HG02840 (cell line): ENCODE results near the gene INPP4B.

Experiments
- ATAC-seq: cut with Tn5 transposase; IDR thresholded peaks from one replicate; pipeline ENCODE4 v1.9.1; 2021; ENCODE audit warnings: mild to moderate bottlenecking, moderate library complexity, moderate number of reproducible peaks; ENCODE audit not compliant: unreplicated experiment, low FRiP score

Gene INPP4B

DNA sequence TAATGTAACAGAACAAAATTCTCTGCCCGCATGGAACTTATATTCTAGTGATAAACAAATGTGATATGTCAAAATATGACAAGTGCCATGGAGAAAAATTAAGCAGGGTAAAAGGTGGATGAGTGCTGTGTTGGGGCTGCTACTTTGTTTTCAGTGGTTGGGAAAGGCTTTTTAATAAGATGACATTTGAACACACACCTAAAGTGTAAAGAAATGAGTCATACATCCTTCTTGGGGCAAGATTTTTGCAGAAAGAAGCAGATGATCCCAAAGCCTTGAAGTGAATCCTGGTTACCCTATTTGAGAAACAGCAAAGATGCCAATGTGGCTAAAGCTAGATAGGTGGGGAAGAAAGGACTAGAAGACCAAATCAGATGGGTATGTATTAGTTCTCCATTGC is 564.1 kb downstream of the INPP4B start:
- no peak for ATAC-seq

DNA sequence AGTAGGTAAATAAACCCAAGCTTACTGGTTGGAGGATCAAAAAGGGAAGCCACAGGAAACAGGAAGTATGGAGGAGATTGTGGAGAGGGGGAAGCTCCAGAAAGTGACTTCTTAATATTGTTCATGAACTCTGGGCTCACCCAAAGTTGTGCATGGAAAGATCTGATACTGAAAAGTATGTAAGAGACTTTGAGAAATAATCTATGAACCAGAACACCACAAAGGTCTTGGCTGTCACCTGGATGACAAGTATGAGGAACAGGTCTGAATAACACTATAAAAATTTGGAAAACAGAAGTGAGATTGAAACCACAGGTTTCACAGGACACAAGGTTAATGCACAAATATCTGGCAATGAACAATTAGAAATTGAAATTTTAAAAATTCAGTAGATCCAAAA is 567.4 kb downstream of the INPP4B start:
- no peak for ATAC-seq

DNA sequence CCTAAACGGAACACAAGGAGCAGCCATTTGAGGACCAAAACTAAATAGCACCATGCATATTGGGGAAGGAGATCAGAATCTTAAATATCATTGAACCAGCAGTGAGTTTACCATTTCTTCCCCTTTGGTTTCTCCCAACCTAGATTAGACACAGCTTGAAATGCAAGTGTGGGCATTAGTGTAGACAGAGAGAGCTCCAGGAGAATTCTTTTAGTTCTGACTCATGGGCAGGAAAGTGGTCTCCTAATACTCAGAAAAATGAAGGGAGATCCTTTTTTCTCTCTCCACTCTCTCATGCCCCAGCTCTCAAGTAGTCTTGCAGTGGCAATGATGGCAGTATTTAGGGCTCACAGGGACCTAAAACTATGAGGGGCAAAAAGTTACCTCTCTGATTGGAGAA is 567.9 kb downstream of the INPP4B start:
- no peak for ATAC-seq

DNA sequence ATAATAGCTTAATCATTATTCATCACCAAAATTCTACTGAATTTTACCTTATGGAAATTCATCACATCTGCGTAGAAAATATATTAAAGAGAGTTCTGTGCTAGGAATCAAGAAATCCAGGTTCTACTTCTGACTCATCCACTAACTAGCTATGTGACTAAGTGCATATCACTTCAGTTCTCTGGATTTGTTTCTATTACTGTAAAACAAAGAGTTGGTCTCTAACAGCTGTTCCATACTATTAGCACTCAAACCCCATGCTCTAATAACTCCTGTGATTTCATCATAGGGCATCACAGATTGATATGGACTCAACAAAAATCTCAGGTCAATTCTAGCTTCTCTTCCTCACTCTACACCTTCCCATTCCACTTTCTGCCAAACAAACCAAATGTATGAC is 572.0 kb downstream of the INPP4B start:
- no peak for ATAC-seq

DNA sequence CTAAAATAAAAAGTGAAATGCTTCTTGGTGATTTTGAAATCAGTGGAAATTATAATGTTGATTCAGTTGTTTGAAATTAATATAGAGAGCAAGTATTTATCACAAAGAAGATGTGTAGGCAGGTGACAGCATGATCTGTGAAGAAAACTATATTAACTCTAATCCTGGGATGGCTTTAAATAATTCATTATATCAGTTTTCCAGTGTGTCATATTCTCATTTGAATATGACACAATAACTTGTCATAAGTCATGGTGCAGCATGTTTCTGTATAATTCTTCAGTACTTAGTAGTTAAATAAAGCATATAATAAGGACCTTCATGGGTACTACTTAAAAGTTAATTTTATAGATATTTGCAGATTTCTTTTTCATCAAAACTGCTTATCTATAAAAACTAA is 573.6 kb downstream of the INPP4B start:
- no peak for ATAC-seq

DNA sequence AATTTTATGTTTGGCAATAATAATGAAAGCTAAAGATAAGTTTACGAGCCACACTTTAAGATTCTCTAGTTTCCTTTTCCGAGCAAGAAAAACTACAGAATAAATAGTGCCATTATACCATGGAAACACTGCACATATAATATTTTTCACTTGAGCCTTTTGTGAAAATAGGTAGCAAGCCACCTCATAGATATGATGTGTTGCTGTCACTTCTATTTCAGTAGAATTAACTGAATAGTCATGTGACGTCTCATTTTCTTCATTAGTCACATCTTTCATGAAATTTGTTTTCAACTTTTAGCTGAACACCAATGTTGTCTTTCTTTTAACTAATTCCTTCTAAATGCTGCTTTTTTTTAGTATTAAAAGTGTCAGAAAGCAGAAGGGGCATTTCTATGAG is 574.3 kb downstream of the INPP4B start:
- no peak for ATAC-seq

DNA sequence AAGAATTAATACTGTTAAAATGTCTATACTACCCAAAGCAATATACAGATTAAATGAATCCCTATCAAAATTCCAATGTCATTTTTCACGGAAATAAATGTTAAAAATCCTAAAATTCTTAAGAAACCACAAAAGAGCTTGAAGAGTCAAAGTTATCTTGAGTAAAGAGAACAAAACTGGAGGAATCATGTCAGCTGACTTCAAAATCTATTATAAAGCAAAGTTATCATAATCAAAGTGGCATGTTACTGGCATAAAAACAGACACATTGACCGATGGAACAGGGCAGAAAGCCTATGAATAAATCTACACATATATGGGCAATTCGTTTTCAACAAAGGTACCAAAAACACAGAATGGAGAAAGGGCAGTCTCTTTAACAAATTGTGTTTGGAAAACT is 579.0 kb downstream of the INPP4B start:
- ATAC-seq: no peak

DNA sequence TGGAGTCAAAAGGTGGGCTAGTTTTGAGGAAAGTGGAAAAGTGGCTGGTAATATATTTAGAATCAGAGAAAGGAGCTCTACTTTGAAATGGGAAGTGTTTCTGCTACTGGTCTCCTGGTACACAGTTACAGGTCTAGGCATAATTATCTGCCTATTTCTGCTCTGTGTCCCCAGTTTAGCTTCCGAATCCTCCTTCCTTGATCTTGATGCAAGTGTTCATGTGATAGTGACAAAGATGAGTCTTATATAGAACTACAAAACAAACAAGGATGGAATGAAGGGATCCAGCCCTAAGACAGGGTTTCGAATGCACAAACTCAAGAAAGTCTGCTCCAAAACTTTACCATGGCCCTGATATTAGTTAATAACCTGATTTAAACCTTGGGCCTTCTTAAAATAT is 580.2 kb downstream of the INPP4B start:
- no peak for ATAC-seq

DNA sequence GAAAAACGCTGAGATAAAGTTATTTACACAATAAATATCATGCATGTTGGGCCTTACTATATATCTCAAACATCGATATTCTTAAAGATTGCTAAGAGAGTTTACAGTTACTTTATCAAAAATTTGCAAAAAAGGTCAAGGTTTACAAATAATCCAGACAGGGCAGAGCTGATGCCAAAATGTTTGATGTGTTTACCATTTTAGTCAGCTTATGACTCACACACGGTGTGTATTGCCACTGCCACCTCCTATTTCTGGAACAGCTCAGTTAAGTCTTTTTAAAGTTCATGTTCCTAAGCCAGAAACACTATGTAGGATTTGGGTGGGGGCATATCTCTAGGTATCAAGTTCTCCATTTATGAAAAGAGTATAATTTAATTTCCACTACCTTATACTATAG is 580.6 kb downstream of the INPP4B start:
- no peak for ATAC-seq

DNA sequence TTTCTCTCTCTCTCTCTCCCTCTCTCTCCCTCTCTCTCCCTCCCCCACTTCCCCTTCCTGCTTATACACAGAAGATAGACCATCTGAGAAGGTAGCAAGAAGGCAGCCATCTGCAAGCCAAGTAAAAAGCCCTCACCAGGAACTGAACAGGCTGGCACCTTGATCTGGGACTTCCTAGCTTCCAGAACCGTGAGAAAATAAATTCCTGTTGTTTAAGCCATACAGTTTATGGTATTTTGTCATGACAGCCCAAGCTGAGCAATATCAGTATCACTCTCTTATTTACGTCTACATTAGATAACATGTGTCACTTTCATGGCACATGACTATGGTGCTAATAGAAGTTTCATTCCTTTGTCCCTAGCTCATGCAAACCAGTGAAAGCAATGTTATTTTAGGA is 581.1 kb downstream of the INPP4B start:
- no peak for ATAC-seq

DNA sequence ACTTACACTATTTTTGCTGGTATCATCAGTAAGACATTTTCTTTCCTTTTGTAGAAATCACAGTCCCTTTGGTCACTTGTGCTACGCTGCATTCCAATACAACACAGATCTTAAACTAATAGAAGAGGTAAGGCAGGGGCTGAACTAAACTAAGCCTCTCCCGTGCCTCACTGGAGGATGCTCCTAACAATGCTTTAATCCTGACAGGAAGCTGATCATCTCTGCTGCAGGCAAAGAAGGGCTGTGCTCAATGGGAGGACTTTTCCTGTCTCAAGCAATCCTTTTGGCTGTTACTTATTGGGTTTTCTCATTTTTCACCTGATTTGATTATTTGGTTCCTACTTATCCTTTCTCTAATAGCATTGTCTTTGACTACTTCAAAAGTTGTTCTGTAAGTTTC is 583.1 kb downstream of the INPP4B start:
- ATAC-seq: no peak

DNA sequence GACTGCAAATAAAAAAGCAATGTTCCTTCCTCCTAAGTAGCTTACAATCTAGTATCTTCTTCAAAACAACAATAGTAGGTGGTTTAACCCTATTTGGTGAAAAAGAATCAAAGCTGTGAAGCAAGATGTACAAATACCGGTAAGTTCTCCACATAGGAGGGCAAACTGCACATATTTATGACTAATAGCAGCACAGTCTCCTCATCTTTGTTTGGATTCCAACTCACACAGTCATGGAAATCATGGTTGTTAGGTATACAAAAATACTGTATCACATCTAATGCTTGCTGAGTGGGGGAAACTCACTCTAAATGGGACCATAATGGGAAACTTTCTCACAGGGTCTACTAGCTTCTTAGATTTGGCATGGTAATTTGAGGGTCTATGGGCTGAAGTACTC is 597.2 kb downstream of the INPP4B start:
- no peak for ATAC-seq

DNA sequence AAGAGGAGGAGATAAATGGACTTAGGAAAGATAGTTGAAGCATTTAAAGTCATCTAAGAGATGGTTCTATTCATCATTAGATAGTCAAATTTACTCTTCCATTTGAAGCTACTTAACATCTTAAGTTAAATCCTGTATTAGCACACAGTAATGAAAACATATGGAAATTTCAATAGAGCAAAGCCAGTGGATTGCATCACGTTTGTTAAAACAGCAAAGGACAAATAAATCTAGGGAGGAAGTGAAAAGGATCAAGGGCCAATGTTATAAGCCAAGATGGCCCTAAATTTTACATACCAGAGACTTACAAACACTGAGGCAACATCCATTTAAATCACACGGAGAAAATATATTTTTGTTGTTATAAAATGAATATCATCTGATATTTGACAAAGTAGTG is 602.8 kb downstream of the INPP4B start:
- ATAC-seq: no peak

DNA sequence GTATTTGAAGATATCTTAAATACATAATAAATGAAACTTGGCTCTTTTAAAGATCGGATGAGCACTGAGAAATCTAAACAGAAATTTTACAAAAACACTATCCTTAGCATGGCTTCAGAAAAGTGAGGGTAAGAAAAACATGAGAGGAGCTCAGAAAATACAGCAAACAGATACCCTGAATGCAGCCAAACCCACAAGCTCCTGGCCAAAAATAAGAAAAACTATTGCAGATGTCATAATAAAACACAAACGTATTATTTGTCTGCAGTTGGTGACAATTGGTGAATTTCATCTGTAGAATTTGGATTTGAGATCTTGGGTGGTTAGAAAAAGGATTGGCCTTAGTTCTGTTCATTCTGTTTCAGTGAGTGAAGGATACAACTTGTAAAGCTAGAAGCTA is 603.9 kb downstream of the INPP4B start:
- no peak for ATAC-seq

DNA sequence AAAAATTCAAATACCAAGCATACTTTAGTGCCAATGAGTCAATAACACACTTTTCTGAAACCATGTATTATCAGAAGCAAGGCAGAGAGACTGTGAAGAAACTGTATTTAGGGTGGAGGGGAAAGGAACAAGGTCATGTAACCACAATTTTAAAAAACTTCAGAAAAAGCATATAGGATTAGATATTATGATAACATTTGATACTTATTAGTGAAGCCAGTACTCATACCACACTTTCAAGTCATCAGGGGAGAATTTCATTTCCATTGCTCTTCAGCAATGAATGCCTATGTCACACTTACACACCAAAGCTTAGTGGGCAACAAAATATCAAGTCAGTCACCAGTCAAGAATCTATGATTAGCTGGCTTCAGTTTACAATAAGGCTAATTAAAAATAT is 607.5 kb downstream of the INPP4B start:
- no peak for ATAC-seq

DNA sequence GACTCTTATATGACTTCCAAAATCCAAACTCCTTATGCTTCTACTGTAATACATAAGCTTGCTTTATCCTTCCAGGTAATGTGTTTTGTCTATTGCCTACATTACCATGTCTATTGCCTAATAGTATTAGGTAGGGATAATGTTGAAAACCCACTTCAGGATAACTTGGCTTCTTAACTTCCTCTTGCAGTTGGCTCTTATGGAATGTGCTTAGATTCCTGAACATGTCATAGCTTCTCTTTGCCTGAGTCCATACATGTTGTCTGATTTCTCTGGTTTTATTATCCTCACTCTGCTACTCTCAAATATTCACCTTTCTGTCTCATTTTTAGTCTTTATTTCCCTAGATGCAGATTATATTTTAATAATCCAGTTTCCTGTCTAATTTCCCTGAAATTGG is 609.8 kb downstream of the INPP4B start:
- ATAC-seq: no peak

DNA sequence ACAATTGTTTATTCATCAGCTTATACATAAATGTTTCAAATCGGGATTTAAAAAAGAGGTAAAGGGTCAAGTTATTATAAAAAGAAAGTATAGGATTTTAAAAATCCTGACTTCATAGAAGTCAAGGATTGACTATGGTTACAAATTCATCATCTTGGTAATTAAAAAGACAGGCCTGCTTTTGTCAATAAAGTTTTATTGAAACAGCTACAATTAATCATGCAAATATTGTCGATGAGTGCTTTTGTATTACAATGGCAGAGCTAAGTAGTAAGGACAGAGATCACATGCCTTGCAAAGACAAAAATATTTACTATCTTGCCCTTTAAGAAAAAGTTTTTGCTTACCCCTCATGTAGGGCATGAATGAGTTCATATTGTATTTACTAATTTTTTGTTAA is 614.3 kb downstream of the INPP4B start:
- no peak for ATAC-seq

DNA sequence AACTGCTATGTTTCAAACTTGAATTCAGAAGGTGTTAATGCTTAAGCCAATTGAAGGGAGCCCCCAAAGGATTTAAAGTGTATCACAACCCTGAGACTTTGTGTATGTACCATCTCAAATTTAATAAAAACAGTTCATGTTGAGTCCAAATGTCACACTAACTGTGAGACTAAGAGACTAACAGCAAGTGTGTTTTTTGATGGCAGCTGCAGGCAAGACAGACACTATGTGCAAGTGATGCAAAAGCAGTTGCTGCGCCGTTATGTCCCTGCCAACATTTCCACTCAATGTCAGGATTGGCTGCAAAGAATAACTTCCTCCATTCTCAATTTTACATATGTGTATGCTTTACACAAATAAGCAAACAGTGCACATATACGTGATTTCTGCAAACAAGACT is 615.1 kb downstream of the INPP4B start:
- no peak for ATAC-seq

DNA sequence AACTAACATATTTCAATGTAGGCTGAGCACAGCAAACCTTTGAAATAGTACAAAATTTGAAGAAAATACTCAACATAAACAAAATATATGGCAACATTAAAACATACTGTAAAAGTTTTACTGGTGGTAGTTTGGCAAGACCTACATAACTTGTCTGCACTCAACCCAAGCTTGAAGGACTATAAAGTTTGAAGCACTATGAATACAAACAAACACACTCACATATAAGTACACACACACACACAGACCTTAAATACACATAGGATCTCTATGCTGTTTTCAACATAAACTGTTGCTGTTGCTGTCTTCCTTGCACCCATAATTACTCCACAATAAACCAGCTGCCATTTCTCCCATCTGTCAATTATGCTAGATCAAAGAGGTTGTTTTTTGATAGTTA is 620.1 kb downstream of the INPP4B start:
- no peak for ATAC-seq

DNA sequence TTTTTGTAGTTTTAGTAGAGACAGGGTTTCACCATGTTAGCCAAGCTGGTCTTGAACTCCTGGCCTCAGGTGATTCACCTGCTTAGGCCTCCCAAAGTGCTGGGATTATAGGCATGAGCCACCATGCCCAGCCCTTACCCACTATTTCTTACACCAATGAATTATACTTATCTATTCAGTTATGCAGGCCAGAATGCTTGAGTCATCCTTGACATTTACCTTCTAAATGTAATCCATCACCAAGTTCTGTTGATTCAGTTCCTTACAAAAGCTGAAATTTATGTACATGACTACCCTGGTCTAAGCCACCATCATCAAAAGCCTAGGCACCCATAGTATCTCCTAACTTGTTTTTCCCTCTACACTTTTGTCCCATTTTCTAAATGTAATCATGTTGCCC is 624.0 kb downstream of the INPP4B start:
- no peak for ATAC-seq

DNA sequence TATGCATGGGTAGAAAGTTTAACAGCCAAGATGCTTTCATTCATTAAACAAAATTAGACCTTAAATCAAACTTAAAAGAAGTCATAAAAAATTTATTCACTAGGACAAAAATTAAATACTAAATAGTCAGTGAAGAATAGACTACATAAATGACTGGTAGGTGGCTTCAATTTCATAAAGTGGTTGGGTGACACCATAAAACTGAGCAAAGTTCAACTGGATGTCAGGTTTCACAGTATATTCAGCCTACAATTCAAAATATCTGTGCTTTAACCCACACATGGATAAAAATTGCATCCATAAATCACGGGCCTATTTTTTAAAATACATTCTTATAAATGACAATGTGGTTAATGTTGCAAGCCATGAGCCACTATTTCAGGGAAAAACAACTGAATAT is 627.4 kb downstream of the INPP4B start:
- no peak for ATAC-seq

DNA sequence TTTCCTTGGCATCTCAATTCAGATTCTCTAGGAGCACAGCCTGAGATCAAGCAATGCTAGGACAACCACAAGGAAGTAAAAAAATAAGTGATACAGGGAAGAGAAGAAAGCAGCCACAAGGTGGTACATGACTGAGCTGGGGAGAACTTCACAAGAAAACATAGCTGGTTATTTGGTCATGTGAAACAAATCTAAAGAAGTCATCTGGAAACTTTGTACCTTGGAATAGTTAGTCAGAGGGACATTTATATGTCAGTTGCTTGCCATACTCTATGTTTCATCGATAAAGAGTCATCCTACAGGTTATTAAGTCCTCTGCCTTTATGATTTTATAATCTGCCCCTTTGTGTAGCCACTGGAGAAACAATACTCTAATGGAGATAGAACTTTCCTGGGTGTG is 634.7 kb downstream of the INPP4B start:
- no peak for ATAC-seq

DNA sequence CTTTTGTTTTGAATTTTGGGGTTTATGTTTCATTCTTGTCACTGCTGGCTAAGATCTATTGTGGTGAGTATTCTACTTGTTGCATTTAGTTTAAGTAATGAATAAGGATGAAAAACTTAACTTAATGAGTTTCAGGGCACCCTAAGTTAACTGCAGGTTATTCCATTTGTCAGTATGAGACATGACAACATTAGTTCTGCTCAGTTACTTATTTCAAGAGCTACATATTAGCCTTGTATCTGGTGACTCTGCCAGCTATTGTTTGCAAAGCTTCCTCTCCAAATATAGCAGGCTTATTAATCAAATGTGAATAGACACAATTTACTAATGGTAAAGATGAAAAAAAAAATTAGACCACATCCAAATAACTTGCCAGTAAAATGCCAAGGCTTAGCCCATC is 642.6 kb downstream of the INPP4B start:
- ATAC-seq: no peak
